Measurements from ENCODE around the gene ABI3BP.
"Not testable (repeated sequence)": the region's sequence is repeated elsewhere in the genome, so short reads cannot be mapped to it uniquely, and the experiment has no call there.

Gene ABI3BP

GRCh38 chr3:101026244-101026643 is 33.0 kb upstream of the ABI3BP start:
- no peak overlapping the region for H3K4me3 ChIP-seq
- TF ChIP-seq Cebpa-rat (IDR thresholded peaks at IDR 0.05), result no peak
- no peaks in the 10 kb centered on the region for H3K36me3 ChIP-seq
- H3K27me3 ChIP-seq, result no peaks in the 10 kb centered on the region
- H4K20me1 ChIP-seq, result no peaks in the 10 kb centered on the region
- H3K9me3 ChIP-seq, result peaks cover 10% of the 10 kb centered on the region
- no peak overlapping the region for H3K4me2 ChIP-seq
- H3K4me1 ChIP-seq, result no peaks in the 10 kb centered on the region
- H3K9ac ChIP-seq, result no peak overlapping the region
- no peak overlapping the region for H3K27ac ChIP-seq

DNA sequence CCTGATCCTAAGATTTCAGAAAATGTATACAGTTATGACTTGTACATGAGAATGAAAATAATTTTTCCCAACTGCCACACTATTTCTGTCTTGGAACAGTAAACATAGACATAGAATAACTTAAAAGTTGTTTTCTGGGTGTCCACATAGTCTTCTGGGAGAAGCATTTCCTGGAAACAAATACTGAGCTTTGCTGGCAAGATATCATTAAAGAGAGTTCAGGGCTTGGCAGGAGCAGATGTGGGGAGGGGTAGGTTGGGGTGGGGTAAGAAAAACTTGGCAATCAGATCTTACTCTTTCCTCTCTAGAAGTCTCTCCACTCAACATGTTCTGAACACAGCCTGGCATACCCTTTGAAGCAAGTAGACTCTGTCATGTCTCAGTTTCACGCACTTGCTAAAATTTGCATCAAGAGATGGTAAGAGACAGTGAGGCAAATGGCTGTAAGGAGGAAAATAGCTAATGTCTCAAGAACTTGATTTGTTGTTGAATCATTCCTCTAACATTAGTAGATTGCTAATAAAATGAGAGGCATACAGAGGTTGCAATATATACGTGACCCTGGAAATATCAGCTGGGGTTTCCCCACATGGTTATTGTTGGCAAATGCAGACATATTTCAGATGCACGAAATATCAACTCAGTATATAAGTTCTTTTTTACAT is 27.3 kb upstream of the ABI3BP start:
- no peak overlapping the region for H3K27ac ChIP-seq
- 0 out of 2 replicates have a peak, but pooled peaks cover 6% of the 10 kb centered on the region for H3K4me1 ChIP-seq
- no peak overlapping the region for H3K9ac ChIP-seq
- H3K4me2 ChIP-seq, result no peak overlapping the region
- H4K20me1 ChIP-seq, result no peaks in the 10 kb centered on the region
- H3K27me3 ChIP-seq, result no peaks in the 10 kb centered on the region
- no peaks in the 10 kb centered on the region for H3K9me3 ChIP-seq
- no peak for TF ChIP-seq Cebpa-rat (IDR thresholded peaks at IDR 0.05)
- H3K4me3 ChIP-seq, result no peak overlapping the region
- no peaks in the 10 kb centered on the region for H3K36me3 ChIP-seq

GRCh38 chr3:101017017-101017416 is 23.8 kb upstream of the ABI3BP start:
- H3K9me3 ChIP-seq, result peaks cover 9% of the 10 kb centered on the region
- no peak overlapping the region for H3K4me3 ChIP-seq
- no peak for TF ChIP-seq Cebpa-rat (IDR thresholded peaks at IDR 0.05)
- no peak overlapping the region for H3K27ac ChIP-seq
- no peaks in the 10 kb centered on the region for H3K36me3 ChIP-seq
- H3K27me3 ChIP-seq, result no peaks in the 10 kb centered on the region
- no peak overlapping the region for H3K4me2 ChIP-seq
- H3K4me1 ChIP-seq, result 0 out of 2 replicates have a peak, but pooled peaks cover 6% of the 10 kb centered on the region
- no peak overlapping the region for H3K9ac ChIP-seq
- H4K20me1 ChIP-seq, result no peaks in the 10 kb centered on the region

DNA sequence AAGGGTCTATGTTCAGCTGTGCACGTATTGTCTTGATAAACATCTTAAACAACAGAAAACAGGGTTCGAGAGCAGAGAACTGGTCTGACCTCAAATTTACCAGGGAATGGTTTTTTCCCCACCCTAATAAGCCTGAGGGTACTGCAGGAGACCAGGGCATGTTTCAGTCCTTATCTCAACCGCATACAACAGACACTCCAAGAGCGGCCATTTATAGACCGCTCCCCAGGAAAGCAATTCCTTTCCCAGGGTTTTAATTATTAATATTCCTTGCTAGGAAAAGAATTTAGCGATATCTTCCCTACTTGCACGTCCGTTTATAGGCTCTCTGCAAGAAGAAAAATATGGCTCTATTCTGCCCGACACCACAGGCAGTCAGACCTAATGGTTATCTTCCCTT is 19.1 kb upstream of the ABI3BP start:
- not testable (repeated sequence) for H4K20me1 ChIP-seq, H3K36me3 ChIP-seq, H3K4me1 ChIP-seq, H3K4me3 ChIP-seq, H3K9ac ChIP-seq, H3K4me2 ChIP-seq, H3K27me3 ChIP-seq, H3K27ac ChIP-seq
- peaks cover 26% of the 10 kb centered on the region for H3K9me3 ChIP-seq

DNA sequence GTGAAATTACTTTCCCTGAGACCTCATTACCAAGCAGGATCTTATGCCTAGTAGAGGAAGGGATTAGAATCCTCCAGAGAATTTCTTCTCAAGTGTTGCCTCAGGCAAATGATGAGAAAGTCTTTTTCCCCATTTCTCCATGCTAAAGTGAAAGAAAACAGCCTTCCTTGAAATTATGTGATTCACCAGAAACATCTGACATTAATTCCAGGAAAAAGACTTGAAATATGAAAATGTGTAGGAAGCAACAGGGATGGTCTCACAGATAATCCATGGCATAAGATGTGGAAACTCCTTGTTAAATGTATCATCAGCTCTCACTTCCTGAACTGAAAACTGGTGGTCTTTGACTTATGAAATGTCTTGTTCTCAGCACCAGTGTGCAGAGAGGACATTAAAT is 17.9 kb upstream of the ABI3BP start:
- Histone ChIP-seq H3K4me2 (no peak overlapping the region), H3K36me3 (no peaks in the 10 kb centered on the region), H3K4me3 (no peak overlapping the region), H4K20me1 (no peaks in the 10 kb centered on the region), H3K9me3 (peaks cover 26% of the 10 kb centered on the region), H3K4me1 (no peaks in the 10 kb centered on the region), H3K27ac (no peak overlapping the region), H3K27me3 (no peaks in the 10 kb centered on the region), H3K9ac (no peak overlapping the region)
- no peak for TF ChIP-seq Cebpa-rat (IDR thresholded peaks at IDR 0.05)

- Histone ChIP-seq H3K4me1 (no peaks in the 10 kb centered on the region), H3K9ac (no peak overlapping the region), H3K9me3 (peaks cover 26% of the 10 kb centered on the region), H3K27ac (no peak overlapping the region), H3K4me3 (no peak overlapping the region), H3K4me2 (no peak overlapping the region), H3K36me3 (no peaks in the 10 kb centered on the region), H3K27me3 (no peaks in the 10 kb centered on the region), H4K20me1 (no peaks in the 10 kb centered on the region)
- TF ChIP-seq Cebpa-rat (IDR thresholded peaks at IDR 0.05), result no peak
Observed at GRCh38 chr3:101010296-101010695, 17.1 kb upstream of the ABI3BP start.

DNA sequence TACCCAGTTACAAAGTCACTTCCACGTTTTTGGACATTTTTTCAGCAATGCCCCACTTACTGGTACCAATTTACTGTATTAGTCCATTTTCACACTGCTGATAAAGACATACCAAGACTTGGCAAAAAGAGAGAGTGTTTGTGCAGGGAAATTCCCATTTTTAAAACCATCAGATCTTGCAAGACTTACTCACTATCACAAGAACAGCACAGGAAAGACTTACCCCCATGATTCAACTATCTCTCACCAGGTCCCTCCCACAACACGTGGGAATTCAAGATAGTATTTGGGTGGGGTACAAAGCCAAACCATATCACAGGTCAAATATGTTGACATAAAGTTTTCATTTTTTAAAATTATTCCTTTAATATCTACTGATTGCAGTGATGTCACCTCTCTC is 16.2 kb upstream of the ABI3BP start:
- H4K20me1 ChIP-seq, result no peaks in the 10 kb centered on the region
- no peak for TF ChIP-seq Cebpa-rat (IDR thresholded peaks at IDR 0.05)

DNA sequence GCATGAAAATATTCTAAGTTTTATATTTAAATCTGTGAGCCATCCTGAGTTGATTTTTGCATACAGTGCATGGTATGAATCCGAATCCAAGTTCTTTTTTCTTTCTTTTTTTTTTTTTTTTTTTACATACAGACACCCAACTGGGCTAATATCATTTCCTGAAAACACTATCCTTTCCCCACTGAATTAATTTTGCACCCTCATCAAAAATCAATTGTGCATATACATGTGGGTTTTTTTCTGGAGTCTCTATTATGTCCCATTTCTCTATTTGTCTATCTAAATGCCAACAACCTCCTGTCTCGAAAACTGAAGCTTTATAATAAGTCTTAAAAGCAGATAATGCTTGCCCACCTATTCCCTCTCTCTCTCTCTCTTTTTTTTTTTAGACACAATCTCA is 5.9 kb upstream of the ABI3BP start:
- Histone ChIP-seq H3K36me3 (no peaks in the 10 kb centered on the region), H3K4me3 (no peak overlapping the region), H3K27ac (no peak overlapping the region), H4K20me1 (no peaks in the 10 kb centered on the region), H3K4me1 (no peaks in the 10 kb centered on the region), H3K9me3 (no peaks in the 10 kb centered on the region), H3K9ac (no peak overlapping the region), H3K27me3 (no peaks in the 10 kb centered on the region), H3K4me2 (no peak overlapping the region)
- no peak for TF ChIP-seq Cebpa-rat (IDR thresholded peaks at IDR 0.05)

More for the DNA sequence above, 16.2 kb upstream of the ABI3BP start:
- no peaks in the 10 kb centered on the region for H3K4me1 ChIP-seq
- no peaks in the 10 kb centered on the region for H3K36me3 ChIP-seq
- no peak overlapping the region for H3K27ac ChIP-seq
- no peaks in the 10 kb centered on the region for H3K27me3 ChIP-seq
- no peak overlapping the region for H3K4me2 ChIP-seq
- no peak overlapping the region for H3K4me3 ChIP-seq
- no peak overlapping the region for H3K9ac ChIP-seq
- H3K9me3 ChIP-seq, result peaks cover 26% of the 10 kb centered on the region

DNA sequence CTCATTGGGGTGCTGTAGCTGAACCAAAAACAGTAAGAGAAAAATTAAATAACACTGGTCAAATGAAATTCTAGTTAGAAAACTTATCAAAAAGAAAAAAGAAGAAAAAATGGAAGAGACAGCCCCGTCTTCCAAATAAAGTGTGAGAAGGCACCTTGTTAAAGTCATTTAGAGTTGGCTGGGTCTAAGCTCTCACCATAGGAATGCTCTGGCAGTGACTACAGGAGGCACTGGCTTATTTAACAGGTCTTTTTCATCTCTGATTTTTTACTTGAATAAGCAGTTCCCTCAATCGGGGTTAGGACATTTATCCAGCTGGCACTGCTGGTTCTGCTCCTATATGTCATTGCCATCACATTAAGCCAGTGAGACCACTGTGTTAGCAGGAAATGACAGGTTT is 1.6 kb upstream of the ABI3BP start:
- Histone ChIP-seq H3K9me3 (no peaks in the 10 kb centered on the region), H3K27ac (no peak overlapping the region), H3K36me3 (no peaks in the 10 kb centered on the region), H3K27me3 (no peaks in the 10 kb centered on the region), H3K9ac (no peak overlapping the region), H3K4me3 (no peak overlapping the region), H3K4me1 (no peaks in the 10 kb centered on the region), H4K20me1 (no peaks in the 10 kb centered on the region), H3K4me2 (no peak overlapping the region)
- no peak for TF ChIP-seq Cebpa-rat (IDR thresholded peaks at IDR 0.05)

GRCh38 chr3:100994187-100994586 is 966 bp upstream of the ABI3BP start:
- Histone ChIP-seq H3K27me3 (no peaks in the 10 kb centered on the region), H3K27ac (no peak overlapping the region), H3K9ac (no peak overlapping the region), H3K4me1 (no peaks in the 10 kb centered on the region), H4K20me1 (no peaks in the 10 kb centered on the region), H3K36me3 (no peaks in the 10 kb centered on the region), H3K9me3 (no peaks in the 10 kb centered on the region), H3K4me2 (no peak overlapping the region), H3K4me3 (no peak overlapping the region)
- no peak for TF ChIP-seq Cebpa-rat (IDR thresholded peaks at IDR 0.05)
